Heart left ventricle (tissue), 13 donors: ENCODE measurements around the gene ARL2BP.

Source experiments
- CTCF ChIP-seq, 12 donors: fragments of 200-600 bp; sonication (generic) in 4 of 12; IDR thresholded peaks; one replicate each; pipeline versions ENCODE4 v1.5.0 to v1.8.0; 2018 to 2022; ENCODE audit warnings: antibody characterized with exemption in 12 of 12, mild to moderate bottlenecking in 5 of 12
- POLR2A ChIP-seq, 2 donors: fragments of 450-650 bp; IDR thresholded peaks; one replicate each; pipeline ENCODE4 v1.6.1; 2017; ENCODE audit warnings: antibody characterized with exemption in 2 of 2, mild to moderate bottlenecking in 2 of 2, moderate library complexity in 2 of 2
- donor health status: ischemic (EF 13 %, LVEDD 7.1; RV severe dilation, severe dysfunction).
- donor health status: DM: no; HTN: yes; CAD: no.
- donor health status: DM: no; HTN: no; CAD: no.
- donor health status: ischemic (EF 25% LVEDD 6.9; RV normal size, moderate dysfunction).
- donor health status: ischemic (EF 25% LVEDD 5.7; RV mildly dilated, moderate dysfunction).
- donor health status: ischemic (EF 35%, LVEDD 5.7; RV mildly dilated, moderate dysfunction).
- donor health status: nonischemic (EF 11% LVEDD 7.7; RV severe dilation, severe dysfunction).
- donor health status: DM: yes; HTN: yes; CAD: no.
- donor health status: PGD.
- donor health status: ischemic (EF 29% LVEDD 5.4; RV normal size, mild dysfunction).
- donor health status: nonischemic (EF 23%, LVEDD 6.1; RV moderate dilation, normal function).

GRCh38 chr16:57284952-57285363 lies 39.9 kb downstream of the ARL2BP start:
- TF ChIP-seq POLR2A (IDR thresholded peaks at IDR 0.05) (no peak), CTCF (IDR thresholded peaks at IDR 0.05) (no peak)
